HG02943 (cell line): ENCODE measurements around the gene HPCAL1.

Experiments
- ATAC-seq: cut with Tn5 transposase; IDR thresholded peaks from one replicate; pipeline ENCODE4 v1.9.1; 2021; ENCODE audit warnings: mild to moderate bottlenecking, low read depth, moderate library complexity; ENCODE audit not compliant: unreplicated experiment

The HPCAL1 gene

DNA sequence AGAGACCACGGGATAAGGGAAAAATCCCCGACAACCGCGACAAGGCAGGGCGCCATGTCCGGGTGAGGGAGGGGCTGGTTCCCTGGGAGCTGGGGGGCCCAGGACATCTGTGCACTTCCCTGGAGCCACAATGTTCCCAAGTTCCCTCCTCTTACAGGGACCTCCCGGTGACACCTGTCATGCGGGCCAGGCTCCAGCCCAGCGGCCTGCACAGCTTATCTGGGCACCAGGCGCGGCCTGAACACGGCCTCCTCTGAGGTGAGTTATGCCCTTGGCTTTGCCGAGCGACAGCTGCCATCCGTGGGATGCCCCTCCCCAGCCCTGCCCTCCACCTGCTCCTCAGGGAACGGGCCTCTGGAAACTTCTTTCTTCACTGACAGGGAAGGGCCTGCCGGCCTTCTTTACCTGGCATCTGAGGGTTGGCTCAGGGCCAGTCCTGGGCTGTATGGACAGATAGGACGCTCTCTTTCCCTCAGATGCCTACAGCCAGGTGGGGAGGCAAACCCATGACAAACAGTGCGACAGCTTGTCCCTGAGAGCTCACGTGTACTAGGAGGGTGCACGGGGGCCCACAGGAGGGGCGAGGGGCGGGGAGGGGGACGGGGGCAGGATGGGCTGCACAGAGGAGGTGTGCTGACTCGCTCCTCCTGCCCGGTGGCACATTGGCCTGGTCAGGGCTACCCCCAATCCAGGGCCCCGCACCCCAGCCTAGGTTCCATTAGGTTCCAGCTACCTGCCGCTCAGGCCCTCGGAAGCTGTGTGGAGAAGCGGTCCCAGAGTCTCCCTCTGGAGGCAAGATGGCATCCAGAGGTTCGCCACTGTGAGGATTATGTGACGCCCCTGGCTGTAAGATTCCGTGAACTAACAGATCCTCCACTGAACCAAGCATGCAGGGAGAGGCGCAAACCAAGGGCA lies 34.9 kb upstream of the HPCAL1 start:
- no peak for ATAC-seq

GRCh38 chr2:10269291-10269690 lies 33.4 kb upstream of the HPCAL1 start:
- ATAC-seq = no peak

- ATAC-seq = no peak
These were observed 32.7 kb upstream of the HPCAL1 start for GRCh38 chr2:10269711-10270610.

DNA sequence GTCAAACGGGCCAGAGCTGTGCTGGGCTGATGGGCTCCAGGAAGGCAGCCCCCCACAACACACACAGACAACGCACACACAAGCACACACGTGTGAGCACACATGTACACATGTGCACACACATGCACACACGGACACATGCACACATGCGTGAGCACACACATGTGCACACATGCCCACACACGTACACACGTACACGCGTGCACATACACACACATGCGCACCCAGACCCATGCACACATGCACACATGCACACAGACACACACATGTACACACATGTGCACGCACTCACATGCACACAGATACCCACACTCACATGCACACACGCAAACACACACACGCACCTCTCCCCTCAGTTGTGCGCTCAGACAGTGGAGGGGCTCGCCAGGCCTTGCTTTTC lies 31.2 kb upstream of the HPCAL1 start:
- ATAC-seq = no peak

- ATAC-seq = no peak
These were observed 30.8 kb upstream of the HPCAL1 start for GRCh38 chr2:10271946-10272345.

DNA sequence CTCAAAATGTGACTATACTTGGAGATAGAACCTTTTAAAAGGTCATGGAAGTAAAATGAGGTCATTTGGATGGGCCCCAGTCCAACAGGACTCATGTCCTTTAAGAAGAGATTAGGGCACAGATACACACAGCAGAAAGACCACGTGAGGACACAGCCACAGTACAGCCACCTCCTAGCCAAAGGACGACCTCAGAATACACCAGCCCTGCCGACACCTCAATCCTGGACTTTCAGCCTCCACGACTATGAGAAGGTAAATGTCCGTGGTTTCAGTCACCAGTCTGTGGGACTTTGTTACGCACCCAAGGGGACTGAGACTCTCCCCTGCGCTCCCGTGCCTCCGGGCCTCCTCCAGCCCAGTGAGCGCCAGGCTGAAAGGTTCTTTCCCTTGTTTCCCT lies 30.2 kb upstream of the HPCAL1 start:
- ATAC-seq = no peak

GRCh38 chr2:10273215-10274175 lies 29.2 kb upstream of the HPCAL1 start:
- no peak for ATAC-seq

- no peak for ATAC-seq
These were observed 28.3 kb upstream of the HPCAL1 start for GRCh38 chr2:10274376-10274775.

- no peak for ATAC-seq
These were observed 27.5 kb upstream of the HPCAL1 start for GRCh38 chr2:10274983-10275802.

GRCh38 chr2:10276481-10277292 lies 26.0 kb upstream of the HPCAL1 start:
- ATAC-seq = no peak

GRCh38 chr2:10277293-10278028 lies 25.2 kb upstream of the HPCAL1 start:
- ATAC-seq = no peak

- no peak for ATAC-seq
These were observed 24.5 kb upstream of the HPCAL1 start for GRCh38 chr2:10278029-10278762.

- no peak for ATAC-seq
These were observed 23.8 kb upstream of the HPCAL1 start for GRCh38 chr2:10278763-10279471.

DNA sequence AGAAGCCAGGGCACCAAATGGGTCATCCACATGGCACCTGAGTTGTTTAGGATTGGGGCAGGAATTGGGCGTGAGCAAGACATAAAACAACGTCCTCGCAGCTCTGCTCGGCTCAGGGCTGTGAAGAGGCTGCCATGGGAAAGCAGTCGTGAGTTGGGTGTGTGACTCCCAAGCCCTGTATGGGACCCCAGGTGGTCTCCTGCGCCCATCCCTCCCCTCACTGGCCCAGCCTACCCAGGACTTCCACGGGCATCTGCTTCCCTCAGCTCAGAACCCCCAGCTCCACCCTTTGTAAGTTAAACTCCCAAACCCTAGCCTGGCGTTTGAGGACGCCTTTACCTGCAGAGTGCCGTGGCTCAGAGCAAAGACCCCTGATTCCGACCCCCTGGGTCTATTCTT lies 23.2 kb upstream of the HPCAL1 start:
- ATAC-seq = no peak

- ATAC-seq = no peak
These were observed 22.7 kb upstream of the HPCAL1 start for GRCh38 chr2:10279946-10280463.

DNA sequence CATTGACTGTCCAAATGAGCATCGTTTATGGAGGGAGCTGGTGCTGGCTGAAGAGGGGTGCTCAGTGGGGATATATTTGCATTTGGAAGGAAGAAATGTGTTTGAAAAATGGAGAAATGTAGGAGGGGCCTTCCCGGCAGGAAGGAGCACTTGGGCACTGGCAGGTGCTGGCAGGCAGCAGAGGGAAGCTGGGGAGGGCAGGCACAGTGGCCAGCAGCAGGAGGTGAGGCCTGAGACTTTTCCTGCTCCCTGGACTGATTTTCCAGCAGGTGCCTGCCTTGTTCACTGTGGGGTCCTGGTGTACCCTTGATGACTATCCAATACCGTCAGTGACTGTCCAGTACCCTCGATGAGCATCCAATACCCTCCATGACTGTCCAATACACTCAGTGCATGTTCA lies 20.8 kb upstream of the HPCAL1 start:
- no peak for ATAC-seq
